ENCODE measurements around the gene MARK1. TPM values are rescaled to one million over a fixed set of nuclear protein-coding genes. Genes with fewer than 3 reads are reported as not detected.

MARK1 gene
- total RNA-seq, 6 experiments from 2014 or later: 0.06 to 0.53 (median 0.24) TPM

DNA sequence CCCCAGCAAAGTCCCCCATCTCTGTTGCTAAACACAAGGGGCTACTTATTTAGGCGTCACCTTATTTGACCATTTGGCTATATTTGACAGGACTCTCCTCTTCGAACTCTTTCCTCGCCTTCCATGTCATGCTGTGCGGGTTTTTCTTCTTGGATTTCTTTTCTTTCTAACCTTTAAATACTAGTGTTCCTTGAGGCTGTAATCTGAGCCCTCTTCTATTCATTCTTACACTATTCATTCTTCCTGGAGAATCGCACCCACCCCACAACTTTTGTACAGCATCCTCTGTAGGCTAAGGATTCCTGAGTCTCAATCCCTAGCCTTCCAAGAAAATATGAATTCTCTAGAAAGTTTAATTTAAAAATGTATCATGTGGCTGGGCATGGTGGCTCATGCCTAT is 100.5 kb downstream of the MARK1 start:
- ATAC-seq (no peak), DNase-seq (no peak)
- no peaks in the 10 kb centered on the region for H3K9me3 ChIP-seq
- no peaks in the 10 kb centered on the region for H3K4me1 ChIP-seq
- no peak for TF ChIP-seq POLR2A (IDR thresholded peaks at IDR 0.05)
- TF ChIP-seq, protein P1, sequence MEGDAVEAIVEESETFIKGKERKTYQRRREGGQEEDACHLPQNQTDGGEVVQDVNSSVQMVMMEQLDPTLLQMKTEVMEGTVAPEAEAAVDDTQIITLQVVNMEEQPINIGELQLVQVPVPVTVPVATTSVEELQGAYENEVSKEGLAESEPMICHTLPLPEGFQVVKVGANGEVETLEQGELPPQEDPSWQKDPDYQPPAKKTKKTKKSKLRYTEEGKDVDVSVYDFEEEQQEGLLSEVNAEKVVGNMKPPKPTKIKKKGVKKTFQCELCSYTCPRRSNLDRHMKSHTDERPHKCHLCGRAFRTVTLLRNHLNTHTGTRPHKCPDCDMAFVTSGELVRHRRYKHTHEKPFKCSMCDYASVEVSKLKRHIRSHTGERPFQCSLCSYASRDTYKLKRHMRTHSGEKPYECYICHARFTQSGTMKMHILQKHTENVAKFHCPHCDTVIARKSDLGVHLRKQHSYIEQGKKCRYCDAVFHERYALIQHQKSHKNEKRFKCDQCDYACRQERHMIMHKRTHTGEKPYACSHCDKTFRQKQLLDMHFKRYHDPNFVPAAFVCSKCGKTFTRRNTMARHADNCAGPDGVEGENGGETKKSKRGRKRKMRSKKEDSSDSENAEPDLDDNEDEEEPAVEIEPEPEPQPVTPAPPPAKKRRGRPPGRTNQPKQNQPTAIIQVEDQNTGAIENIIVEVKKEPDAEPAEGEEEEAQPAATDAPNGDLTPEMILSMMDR (IDR thresholded peaks at IDR 0.05): no peak
- no peak overlapping the region for H3K27ac ChIP-seq
- no peaks in the 10 kb centered on the region for H3K36me3 ChIP-seq
- no peaks in the 10 kb centered on the region for H3K27me3 ChIP-seq
- intact Hi-C loops (cut with DNase I): no loop called here
- WGBS (ENCODE audit: insufficient coverage, low coverage, low lambda C conversion rate, missing lambda C conversion rate): 79% methylated on average over 5 of the region's 5 CpGs
- no peak overlapping the region for H3K4me3 ChIP-seq

DNA sequence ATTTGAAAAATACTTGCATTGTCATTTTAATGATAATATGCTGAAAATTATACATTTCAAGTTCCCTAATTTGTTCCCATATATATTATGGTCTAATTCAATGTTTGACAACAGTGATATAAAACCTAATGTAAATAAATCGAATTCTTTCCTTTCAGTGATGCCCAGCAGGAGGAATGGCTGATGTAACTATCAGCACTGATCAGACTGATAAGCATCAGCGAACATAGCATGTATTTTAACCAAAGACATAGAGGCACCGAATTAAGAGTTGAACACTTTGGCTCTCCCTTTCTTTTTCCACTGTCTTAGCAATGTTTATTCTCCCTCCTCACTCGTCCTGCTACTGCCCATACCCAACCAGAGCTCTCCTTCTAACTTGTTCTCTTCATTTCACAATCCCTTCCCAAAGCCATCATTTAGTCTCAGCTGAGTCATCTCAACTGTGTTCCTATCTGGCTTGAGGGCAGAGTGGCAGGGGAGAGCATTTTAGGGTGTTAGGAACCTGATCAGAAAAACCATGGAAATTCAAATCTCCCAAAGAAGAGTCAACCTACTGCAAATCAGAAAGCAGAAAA is 103.4 kb downstream of the MARK1 start:
- H3K27me3 ChIP-seq: no peaks in the 10 kb centered on the region
- 57% methylated on average over 4 of the region's 4 CpGs for WGBS (ENCODE audit: insufficient coverage, low coverage, low lambda C conversion rate, missing lambda C conversion rate)
- H3K4me1 ChIP-seq: no peaks in the 10 kb centered on the region
- no peak overlapping the region for H3K4me3 ChIP-seq
- TF ChIP-seq, protein P1 (IDR thresholded peaks at IDR 0.05): no peak
- no peak for TF ChIP-seq POLR2A (IDR thresholded peaks at IDR 0.05)
- ATAC-seq: no peak
- intact Hi-C loops (cut with DNase I): no loop called here
- no peak overlapping the region for H3K27ac ChIP-seq
- H3K36me3 ChIP-seq: no peaks in the 10 kb centered on the region
- no peak for DNase-seq
- no peaks in the 10 kb centered on the region for H3K9me3 ChIP-seq

DNA sequence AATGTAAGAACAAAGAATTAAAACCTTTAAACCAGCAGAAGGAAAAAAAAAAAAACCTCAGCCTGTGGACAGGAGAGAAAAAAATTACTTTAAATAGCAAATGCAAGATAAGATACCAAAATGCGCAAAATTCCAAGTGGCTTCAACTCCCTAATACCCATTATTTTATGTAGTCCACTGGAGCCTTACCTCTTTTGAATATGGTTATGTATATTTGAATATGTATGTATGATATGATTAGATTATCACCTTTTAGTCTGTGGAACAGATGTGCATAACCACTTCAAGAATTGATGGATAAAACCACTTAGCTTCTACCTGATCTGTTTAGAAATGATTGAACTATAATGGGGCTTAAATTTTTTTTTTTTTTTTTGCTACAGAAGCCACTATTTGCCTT is 109.8 kb downstream of the MARK1 start:
- Histone ChIP-seq H3K4me1 (no peaks in the 10 kb centered on the region), H3K27me3 (no peaks in the 10 kb centered on the region), H3K9me3 (no peaks in the 10 kb centered on the region), H3K27ac (no peak overlapping the region), H3K4me3 (no peak overlapping the region), H3K36me3 (no peaks in the 10 kb centered on the region)
- intact Hi-C loops (cut with DNase I): no loop called here
- TF ChIP-seq, protein P1 (IDR thresholded peaks at IDR 0.05): no peak
- no peak for TF ChIP-seq POLR2A (IDR thresholded peaks at IDR 0.05)
- 100% methylated on average over 1 of the region's 1 CpG for WGBS (ENCODE audit: insufficient coverage, low coverage, low lambda C conversion rate, missing lambda C conversion rate)
- DNase-seq (no peak), ATAC-seq (no peak)

DNA sequence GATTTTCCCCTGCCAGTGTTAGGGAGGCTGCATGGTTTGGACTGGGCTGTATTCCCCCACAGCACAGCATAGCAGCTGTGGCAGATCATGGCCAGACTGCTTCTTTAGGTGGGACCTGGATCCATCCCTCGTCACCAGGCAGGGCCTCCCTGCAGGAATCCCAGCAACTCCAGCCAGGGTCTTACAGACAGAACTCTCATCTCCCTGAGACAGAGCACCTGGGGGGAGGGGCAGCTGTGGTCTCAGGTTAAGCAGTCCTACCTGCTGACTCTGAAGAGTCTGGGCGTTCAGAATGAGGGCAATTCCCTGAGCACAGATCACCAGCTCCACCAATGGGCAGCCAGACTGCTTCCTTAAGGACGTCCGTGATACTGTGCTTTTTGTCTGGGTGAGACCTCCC is 114.3 kb downstream of the MARK1 start:
- WGBS (ENCODE audit: insufficient coverage, low coverage, low lambda C conversion rate, missing lambda C conversion rate): no CpG with 5 or more reads among the region's 4 CpGs
- ATAC-seq: no peak
- H3K27me3 ChIP-seq: no peaks in the 10 kb centered on the region
- TF ChIP-seq, protein P1 (IDR thresholded peaks at IDR 0.05): no peak
- TF ChIP-seq POLR2A (IDR thresholded peaks at IDR 0.05): no peak
- H3K9me3 ChIP-seq: no peaks in the 10 kb centered on the region
- no peak overlapping the region for H3K27ac ChIP-seq
- H3K36me3 ChIP-seq: no peaks in the 10 kb centered on the region
- no peak for DNase-seq
- H3K4me3 ChIP-seq: no peak overlapping the region
- H3K4me1 ChIP-seq: no peaks in the 10 kb centered on the region
- intact Hi-C loops (cut with DNase I): no loop called here

DNA sequence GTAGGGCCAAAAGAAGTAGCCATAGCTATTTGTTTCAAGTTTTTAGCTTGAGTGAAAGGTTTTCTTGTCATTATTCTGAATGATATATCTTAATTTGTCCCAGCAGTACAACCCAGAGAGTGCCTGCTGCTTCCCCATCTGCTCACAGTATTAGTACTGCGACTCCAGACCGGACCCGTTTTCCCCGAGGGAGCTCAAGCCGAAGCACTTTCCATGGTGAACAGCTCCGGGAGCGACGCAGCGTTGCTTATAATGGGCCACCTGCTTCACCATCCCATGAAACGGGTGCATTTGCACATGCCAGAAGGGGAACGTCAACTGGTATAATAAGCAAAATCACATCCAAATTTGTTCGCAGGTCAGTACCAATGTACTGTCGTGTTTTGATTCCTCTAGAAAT is 125.1 kb downstream of the MARK1 start:
- intact Hi-C loops (cut with DNase I): no loop called here
- Histone ChIP-seq H3K4me1 (no peaks in the 10 kb centered on the region), H3K9me3 (no peaks in the 10 kb centered on the region), H3K27ac (no peak overlapping the region), H3K4me3 (no peak overlapping the region), H3K27me3 (no peaks in the 10 kb centered on the region), H3K36me3 (no peaks in the 10 kb centered on the region)
- ATAC-seq (no peak), DNase-seq (no peak)
- TF ChIP-seq, protein P1 (IDR thresholded peaks at IDR 0.05): no peak
- TF ChIP-seq POLR2A (IDR thresholded peaks at IDR 0.05): no peak
- WGBS (ENCODE audit: insufficient coverage, low coverage, low lambda C conversion rate, missing lambda C conversion rate): 90% methylated on average over 11 of the region's 13 CpGs

All from right lobe of liver (tissue), 6 donors.